Psoas muscle (tissue), 8 donors: ENCODE results near the gene CEP126. TPM values are rescaled to one million over a fixed set of nuclear protein-coding genes. Genes with fewer than 3 reads are reported as not detected.

Experiments used
- ATAC-seq, 4 donors: fragments of 200-7000 bp; cut with Tn5 transposase; one replicate each; pipeline ENCODE4 v1.9.1; 2020; ENCODE audit warnings: moderate library complexity in 3 of 4, mild to moderate bottlenecking in 2 of 4
- DNase-seq, 2 donors: peaks; one replicate each; pipeline ENCODE4 v3.0.0-alpha.2; 2020
- H3K27ac ChIP-seq: fragments of 200-600 bp; one replicate; pipeline ENCODE4 v1.8.0; 2022
- H3K27me3 ChIP-seq, 3 donors: fragments of 200-600 bp in 1 of 3; one replicate each; pipeline versions ENCODE4 v1.6.1 to v1.8.0; 2013 to 2022; ENCODE audit warnings: low read length in 2 of 3, mild to moderate bottlenecking in 2 of 3, moderate library complexity in 1 of 3; ENCODE audit not compliant: insufficient read depth in 3 of 3
- H3K36me3 ChIP-seq, 2 donors: fragments of 200-600 bp in 1 of 2; one replicate each; pipeline versions ENCODE4 v1.6.1 to v1.8.0; 2013 to 2022; ENCODE audit warnings: low read depth in 1 of 2, mild to moderate bottlenecking in 1 of 2, moderate library complexity in 1 of 2; ENCODE audit not compliant: insufficient read depth in 1 of 2
- H3K4me1 ChIP-seq: fragments of 200-600 bp; one replicate; pipeline ENCODE4 v1.8.0; 2022
- H3K4me3 ChIP-seq: fragments of 200-600 bp; one replicate; pipeline ENCODE4 v1.8.0; 2022; ENCODE audit warnings: mild to moderate bottlenecking
- H3K9me3 ChIP-seq: fragments of 200-600 bp; one replicate; pipeline ENCODE4 v1.8.0; 2022
- WGBS, 3 donors: extraction: QIAGEN DNeasy Blood & Tissue Kit; methylation state at CpG; one replicate each; pipeline versions ENCODE4 v1.1.6 to v1.1.7; 2013; 5-methylcytosine and 5-hydroxymethylcytosine counted together
- intact Hi-C, 2 donors: fragments of 100-400 bp; cut with DNase I; formaldehyde crosslinking; loops; one replicate each; pipeline versions ENCODE4 v1.11.0 to v1.14.2; 2022
- polyA plus RNA-seq, 3 donors: library from polyadenylated mRNA; stranded (reverse); fragments of 200-250 nt; gene quantifications; one replicate each; pipeline ENCODE4 v1.2.3, GENCODE V29; 2013
- total RNA-seq, 4 donors: library from RNA; stranded (reverse); fragmentation: NEBNext Ultra II Directional in 2 of 4; extraction: Animal tissue kit (Norgen Biotek cat#: 25700) in 2 of 4; gene quantifications; one replicate each; pipeline versions ENCODE4 v1.2.1 to v1.2.4, GENCODE V29; 2021 to 2023
- TF ChIP-seq, protein P1 (sequence below): fragments of 200-600 bp; IDR thresholded peaks from one replicate; pipeline ENCODE4 v1.8.0; 2022; ENCODE audit warnings: antibody characterized with exemption
- donor health status: healthy with polysubstance abuse.
- donor health status: DM: no; HTN: no; CAD: no; lungs with moderate emphysema.
- donor health status: Bipolar disorder and iron deficiency.
- donor health status: healthy.
- donor health status: DM: yes; HTN: yes; CAD: no.
- donor health status: DM: no; HTN: no; CAD: no.
- donor health status: DM: no; HTN: no; CAD: no.
- donor health status: DM: yes; HTN: yes; CAD: no.

The CEP126 gene
- total and polyA plus RNA-seq, 7 donors, result 0.12 to 1.2 (median 0.46) TPM

DNA sequence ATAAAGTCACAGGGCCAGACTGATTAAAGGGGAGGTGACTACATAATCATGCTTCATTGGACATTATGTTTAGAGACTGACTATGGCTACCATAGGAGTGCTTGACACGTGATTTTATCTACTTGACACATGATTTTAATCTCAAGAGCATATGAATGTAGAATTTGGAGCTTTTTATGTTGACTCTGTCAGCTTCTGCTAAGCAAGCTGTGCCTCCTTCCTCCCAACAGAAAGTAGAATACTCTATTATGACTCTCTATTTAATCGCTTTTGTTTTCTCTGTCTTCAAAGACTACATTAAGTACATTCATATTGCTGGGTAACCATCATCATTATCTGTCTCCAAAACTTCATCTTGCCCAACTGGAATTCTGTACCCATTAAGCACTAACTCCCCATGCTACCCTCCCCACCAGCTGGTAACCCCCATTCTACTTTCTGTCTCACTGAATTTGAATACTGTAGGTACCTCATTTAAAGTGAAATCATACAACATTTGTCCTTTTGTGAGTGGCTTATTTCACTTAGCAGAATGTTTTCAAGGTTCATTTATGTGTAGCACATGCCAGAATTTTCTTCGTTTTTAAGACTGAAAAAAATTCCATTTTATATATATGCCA lies 26.2 kb downstream of the CEP126 start:
- Histone ChIP-seq H3K36me3 (peaks cover 0 to 3% of the 10 kb centered on the region in 2 donors), H3K27ac (no peak overlapping the region), H3K4me3 (no peak overlapping the region), H3K9me3 (no peaks in the 10 kb centered on the region), H3K4me1 (no peaks in the 10 kb centered on the region), H3K27me3 (no peaks in the 10 kb centered on the region)
- ATAC-seq (no peak), DNase-seq (no peak)
- intact Hi-C loops, result loop anchor here in 1 of 2 donors (5.0 kb wide), 1 partner anchor 1749 kb away; no protein-coding TSS in a partner anchor
- TF ChIP-seq, protein P1, sequence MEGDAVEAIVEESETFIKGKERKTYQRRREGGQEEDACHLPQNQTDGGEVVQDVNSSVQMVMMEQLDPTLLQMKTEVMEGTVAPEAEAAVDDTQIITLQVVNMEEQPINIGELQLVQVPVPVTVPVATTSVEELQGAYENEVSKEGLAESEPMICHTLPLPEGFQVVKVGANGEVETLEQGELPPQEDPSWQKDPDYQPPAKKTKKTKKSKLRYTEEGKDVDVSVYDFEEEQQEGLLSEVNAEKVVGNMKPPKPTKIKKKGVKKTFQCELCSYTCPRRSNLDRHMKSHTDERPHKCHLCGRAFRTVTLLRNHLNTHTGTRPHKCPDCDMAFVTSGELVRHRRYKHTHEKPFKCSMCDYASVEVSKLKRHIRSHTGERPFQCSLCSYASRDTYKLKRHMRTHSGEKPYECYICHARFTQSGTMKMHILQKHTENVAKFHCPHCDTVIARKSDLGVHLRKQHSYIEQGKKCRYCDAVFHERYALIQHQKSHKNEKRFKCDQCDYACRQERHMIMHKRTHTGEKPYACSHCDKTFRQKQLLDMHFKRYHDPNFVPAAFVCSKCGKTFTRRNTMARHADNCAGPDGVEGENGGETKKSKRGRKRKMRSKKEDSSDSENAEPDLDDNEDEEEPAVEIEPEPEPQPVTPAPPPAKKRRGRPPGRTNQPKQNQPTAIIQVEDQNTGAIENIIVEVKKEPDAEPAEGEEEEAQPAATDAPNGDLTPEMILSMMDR, result no peak
- 73 to 81% (median 80%) methylated on average over 3 of the region's 3 CpGs for WGBS, 3 donors

DNA sequence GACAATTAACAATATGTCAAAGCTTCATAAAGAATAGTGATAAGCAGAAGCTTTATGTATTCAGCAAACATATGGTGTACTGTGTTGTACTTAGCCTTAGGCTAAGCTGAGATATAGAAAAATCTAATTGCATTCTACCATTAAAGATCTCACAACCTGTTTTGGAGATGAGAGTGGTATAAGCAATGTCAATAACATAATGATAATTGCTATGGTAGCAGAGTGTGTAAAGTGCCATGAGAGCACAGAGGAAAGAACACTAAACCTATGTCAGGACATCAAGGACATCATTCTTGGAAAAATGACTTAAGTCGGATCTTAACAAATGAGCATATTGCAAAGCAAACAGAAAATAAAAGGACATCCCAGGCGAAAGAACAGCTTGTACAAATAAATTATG lies 30.1 kb downstream of the CEP126 start:
- Histone ChIP-seq H3K36me3 (peaks cover 0 to 3% of the 10 kb centered on the region in 2 donors), H3K27ac (no peak overlapping the region), H3K4me1 (no peaks in the 10 kb centered on the region), H3K9me3 (no peaks in the 10 kb centered on the region), H3K4me3 (no peak overlapping the region), H3K27me3 (no peaks in the 10 kb centered on the region)
- no peak for DNase-seq
- ATAC-seq, result no peak
- TF ChIP-seq, protein P1, result no peak
- intact Hi-C loops, result loop anchor here in 1 of 2 donors (5.0 kb wide), 1 partner anchor 1753 kb away; no protein-coding TSS in a partner anchor
- 94 to 96% (median 96%) methylated on average over 2 of the region's 2 CpGs for WGBS, 3 donors

DNA sequence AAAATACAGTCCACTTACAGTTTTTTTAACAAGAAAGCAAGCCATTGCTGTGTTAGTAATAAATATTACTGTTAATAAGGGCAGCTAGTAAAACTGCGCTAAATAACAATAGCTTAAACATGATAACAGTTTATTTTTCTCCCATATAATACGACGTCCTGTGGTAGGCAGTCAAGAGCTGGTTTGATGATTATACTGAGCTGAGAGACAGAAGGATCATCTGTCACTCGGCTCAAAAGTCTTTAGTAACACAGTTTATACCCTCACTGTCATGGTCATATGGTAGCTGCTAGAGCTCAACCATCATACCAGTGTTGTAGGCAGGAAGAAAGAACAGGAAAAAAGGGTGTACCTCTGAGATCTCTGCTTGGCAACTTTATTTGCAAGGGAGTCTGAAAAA lies 30.6 kb downstream of the CEP126 start:
- Histone ChIP-seq H3K9me3 (no peaks in the 10 kb centered on the region), H3K27me3 (no peaks in the 10 kb centered on the region), H3K4me1 (no peaks in the 10 kb centered on the region), H3K27ac (no peak overlapping the region), H3K36me3 (peaks cover 0 to 3% of the 10 kb centered on the region in 2 donors), H3K4me3 (no peak overlapping the region)
- DNase-seq (no peak), ATAC-seq (no peak)
- WGBS, 3 donors, result 76 to 83% (median 79%) methylated on average over 4 of the region's 4 CpGs
- TF ChIP-seq, protein P1, result no peak
- intact Hi-C loops, result no loop called here

DNA sequence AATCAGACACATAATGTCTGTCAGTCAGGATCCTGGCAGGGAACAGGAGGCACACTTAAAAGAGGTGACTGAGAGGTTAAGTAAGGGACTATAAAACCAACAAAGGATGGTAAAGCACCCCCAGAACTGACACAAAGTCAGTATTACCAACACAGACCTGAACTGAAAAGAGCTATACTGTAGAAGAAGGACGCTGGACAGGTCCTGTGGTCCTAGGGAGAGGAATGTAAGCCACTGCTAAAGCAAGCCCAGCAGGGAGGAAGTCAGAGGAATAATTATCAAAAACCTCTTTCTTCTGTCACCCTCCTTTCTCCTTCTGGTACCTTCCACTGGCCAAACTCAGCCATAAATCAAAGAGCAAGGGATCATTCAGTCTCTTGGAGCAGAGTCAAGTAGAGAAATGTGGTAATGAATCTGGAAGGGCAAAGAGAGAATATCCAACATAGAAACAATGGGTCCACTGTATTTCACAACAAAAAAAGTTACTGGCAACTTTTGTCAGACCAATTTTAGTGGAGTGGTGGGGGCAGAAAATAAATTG lies 34.9 kb downstream of the CEP126 start:
- ATAC-seq (no peak), DNase-seq (no peak)
- Histone ChIP-seq H3K27ac (no peak overlapping the region), H3K27me3 (no peaks in the 10 kb centered on the region), H3K9me3 (no peaks in the 10 kb centered on the region), H3K4me1 (no peaks in the 10 kb centered on the region), H3K4me3 (no peak overlapping the region), H3K36me3 (peaks cover 0 to 3% of the 10 kb centered on the region in 2 donors)
- intact Hi-C loops, result no loop called here
- TF ChIP-seq, protein P1, result no peak
- 30 to 52% (median 33%) methylated on average over 1 of the region's 1 CpG for WGBS, 3 donors
